B cell (primary cell): ENCODE data around the gene CPEB3. TPM values are rescaled to one million over a fixed set of nuclear protein-coding genes. Genes with fewer than 3 reads are reported as not detected.
A peak's percentile ranks its signal among the peaks of the same experiment; 100 is the strongest.

ENCODE experiments used
- ATAC-seq: fragments of 200-7000 bp; cut with Tn5 transposase; one replicate; pipeline ENCODE4 v1.10.0; 2021; ENCODE audit warnings: low read depth, mild to moderate bottlenecking, moderate number of reproducible peaks, moderate library complexity
- CTCF ChIA-PET: fragments of 350-600 bp; sonication (Branson Sonifier 250); formaldehyde crosslinking; loops from one replicate; lab custom pipeline; 2021; ENCODE audit warnings: antibody characterized with exemption, inconsistent platforms; lab: Charles Lee
- POLR2A ChIA-PET: fragments of 350-600 bp; sonication (Branson Sonifier 250); formaldehyde crosslinking; loops from one replicate; lab custom pipeline; 2021; ENCODE audit warnings: antibody characterized with exemption; lab: Charles Lee
- DNase-seq: peaks from one replicate; pipeline ENCODE4 v3.0.0; 2013
- H2AFZ ChIP-seq: 2 replicates; pipeline ENCODE4 v1.6.1; 2012; ENCODE audit warnings: mild to moderate bottlenecking, low read depth, low read length; ENCODE audit not compliant: insufficient read depth, poor library complexity, severe bottlenecking
- H3K27ac ChIP-seq, 2 donors: 1 replicate in 1 of 2; 2 replicates in 1 of 2; pipeline ENCODE4 v1.5.1; 2012 to 2013; ENCODE audit warnings: low read length in 2 of 2, mild to moderate bottlenecking in 2 of 2, moderate library complexity in 1 of 2
- H3K27me3 ChIP-seq, 4 experiments: fragments of 200-600 bp in 1 of 4; sonication (generic) in 1 of 4; replicated peaks in 1 of 4; 1 replicate in 2 of 4; 2 replicates in 2 of 4; pipeline versions ENCODE4 v1.6.1 to v1.7.0; 2013 to 2016; ENCODE audit warnings: low read length in 3 of 4, mild to moderate bottlenecking in 2 of 4, mixed read lengths in 1 of 4, moderate library complexity in 1 of 4; ENCODE audit not compliant: insufficient read depth in 4 of 4, control insufficient read depth in 3 of 4; ENCODE audit errors: control extremely low read depth in 1 of 4
- H3K36me3 ChIP-seq, 2 experiments: replicated peaks in 1 of 2; 1 replicate in 1 of 2; 2 replicates in 1 of 2; pipeline versions ENCODE4 v1.6.1 to v1.7.1; 2013; ENCODE audit warnings: low read length in 1 of 2; ENCODE audit not compliant: insufficient read depth in 2 of 2, control insufficient read depth in 1 of 2; ENCODE audit errors: control extremely low read depth in 1 of 2, extremely low read depth in 1 of 2
- H3K4me1 ChIP-seq, 2 donors: fragments of 200-600 bp in 1 of 2; sonication (generic) in 1 of 2; 1 replicate in 1 of 2; 2 replicates in 1 of 2; pipeline versions ENCODE4 v1.5.1 to v1.6.1; 2013 to 2017; ENCODE audit warnings: low read length in 2 of 2; ENCODE audit not compliant: control insufficient read depth in 2 of 2, insufficient read depth in 2 of 2
- H3K4me2 ChIP-seq: replicated peaks from 2 replicates; pipeline ENCODE3; 2012; ENCODE audit warnings: mild to moderate bottlenecking, low read depth, low read length; ENCODE audit not compliant: poor library complexity, severe bottlenecking
- H3K4me3 ChIP-seq, 5 experiments: fragments of 200-600 bp in 1 of 5; sonication (generic) in 1 of 5; 1 replicate in 3 of 5; 2 replicates in 2 of 5; pipeline versions ENCODE4 v1.5.1 to v1.7.0; 2011 to 2016; ENCODE audit warnings: low read length in 4 of 5, mild to moderate bottlenecking in 4 of 5, low read depth in 2 of 5, control low read depth in 1 of 5, moderate library complexity in 1 of 5; ENCODE audit not compliant: insufficient read depth in 1 of 5; ENCODE audit errors: control extremely low read depth in 1 of 5, extremely low read depth in 1 of 5
- H3K79me2 ChIP-seq: fragments of 200-600 bp; sonication (generic); one replicate; pipeline ENCODE4 v1.6.0; 2016; ENCODE audit warnings: low read length; ENCODE audit not compliant: control insufficient read depth, insufficient read depth
- H3K9ac ChIP-seq: fragments of 200-600 bp; sonication (generic); 2 replicates; pipeline ENCODE4 v1.6.1; 2017; ENCODE audit warnings: mild to moderate bottlenecking, low read length, moderate library complexity
- H3K9me3 ChIP-seq, 3 donors: one replicate each; pipeline versions ENCODE4 v1.6.1 to v1.7.1; 2013; ENCODE audit warnings: low read length in 2 of 3; ENCODE audit not compliant: control insufficient read depth in 2 of 3, insufficient read depth in 1 of 3; ENCODE audit errors: control extremely low read depth in 1 of 3
- H4K20me1 ChIP-seq: 2 replicates; pipeline ENCODE4 v1.6.0; 2012; ENCODE audit warnings: mild to moderate bottlenecking, low read length; ENCODE audit not compliant: insufficient read depth, control insufficient read depth, poor library complexity, severe bottlenecking
- H3K27ac Mint-ChIP-seq: one replicate; pipeline ENCODE4 v1.8.0; 2021; ENCODE audit warnings: mixed read lengths
- H3K27me3 Mint-ChIP-seq: one replicate; pipeline ENCODE4 v1.8.0; 2021; ENCODE audit warnings: mixed read lengths
- H3K4me1 Mint-ChIP-seq: one replicate; pipeline ENCODE4 v1.8.0; 2021; ENCODE audit warnings: mixed read lengths
- H3K4me3 Mint-ChIP-seq: one replicate; pipeline ENCODE4 v1.8.0; 2021; ENCODE audit warnings: mixed read lengths
- H3K9me3 Mint-ChIP-seq: one replicate; pipeline ENCODE4 v1.8.0; 2022; ENCODE audit warnings: mixed read lengths; ENCODE audit not compliant: insufficient read depth
- CTCF ChIP-seq: fragments of 200-600 bp; IDR thresholded peaks from one replicate; pipeline ENCODE4 v1.8.0; 2022; ENCODE audit warnings: antibody characterized with exemption, mild to moderate bottlenecking
- EZH2 ChIP-seq: IDR thresholded peaks from 2 replicates; pipeline ENCODE4 v1.6.1; 2012; ENCODE audit warnings: borderline replicate concordance, low read depth, mild to moderate bottlenecking, moderate library complexity, low read length; ENCODE audit not compliant: insufficient read depth, poor library complexity, severe bottlenecking
- WGBS: methylation state at CpG from one replicate; pipeline ENCODE4 v1.1.5; 2013; ENCODE audit warnings: missing lambda C conversion rate; ENCODE audit not compliant: insufficient coverage; 5-methylcytosine and 5-hydroxymethylcytosine counted together
- intact Hi-C: fragments of 100-400 bp; cut with micrococcal nuclease; formaldehyde crosslinking; loops from one replicate; pipeline ENCODE4 v1.10.0; 2022
- polyA plus RNA-seq: library from polyadenylated mRNA; depleted of rRNA; stranded (reverse); fragments of >200 nt; gene quantifications from 2 replicates; pipeline ENCODE4 v1.2.3, GENCODE V29; 2012
- total RNA-seq, 2 donors: library from RNA; stranded (reverse); fragments of 120-200 nt in 1 of 2; gene quantifications; 1 replicate in 1 of 2; 2 replicates in 1 of 2; pipeline versions ENCODE4 v1.2.3 to v1.2.4, GENCODE V29; 2013 to 2022

Gene CPEB3
- total and polyA plus RNA-seq, 2 donors (not counting 1 experiment from before 2014, with no cell fraction given): 1.6 to 6.7 TPM

- H3K27me3 Mint-ChIP-seq: no peaks in the 10 kb centered on the region
- no peak for ATAC-seq
- Histone ChIP-seq H2AFZ (peak overlapping the region; percentile 89), H3K9me3 (no peaks in the 10 kb centered on the region), H3K36me3 (no peaks in the 10 kb centered on the region), H3K4me1 (peaks cover 19 to 30% of the 10 kb centered on the region in 2 donors), H3K4me3 (peak overlapping the region; percentile 63 to 99 (median 91)), H3K79me2 (peaks cover 14% of the 10 kb centered on the region), H3K4me2 (peak overlapping the region; percentile 96), H3K9ac (peak overlapping the region; percentile 86), H3K27ac (peak overlapping the region; percentile 7 to 37), H4K20me1 (no peaks in the 10 kb centered on the region), H3K27me3 (no peaks in the 10 kb centered on the region)
- H3K27ac Mint-ChIP-seq: peak overlapping the region; percentile 71
- peak; percentile 26 for DNase-seq
- ChIA-PET CTCF (interaction anchor here (0.6 to 1.3 kb wide), 3 partner anchors 49 to 153 kb away, joined by 3 read pairs; partner anchors contain the start of genes CPEB3 and MARCHF5), POLR2A (no interaction called here)
- 18% methylated on average over 8 of the region's 9 CpGs for WGBS
- H3K4me1 Mint-ChIP-seq: peaks cover 45% of the 10 kb centered on the region
- no peak for TF ChIP-seq CTCF
- TF ChIP-seq EZH2: no peak
- H3K4me3 Mint-ChIP-seq: peak overlapping the region; percentile 96
- no peaks in the 10 kb centered on the region for H3K9me3 Mint-ChIP-seq
- intact Hi-C loops: loop anchor here (2.0 kb wide), 2 partner anchors 334 to 442 kb away; partner anchors contain the start of genes IDE and TNKS2
Measured at GRCh38 chr10:92241158-92241500, 49.7 kb downstream of the CPEB3 start.

GRCh38 chr10:92240289-92241157 lies 50.4 kb downstream of the CPEB3 start:
- H3K4me2 ChIP-seq: peak overlapping the region; percentile 96
- H2AFZ ChIP-seq: peak overlapping the region; percentile 89
- H3K9me3 Mint-ChIP-seq: no peaks in the 10 kb centered on the region
- H3K36me3 ChIP-seq: no peaks in the 10 kb centered on the region
- ChIA-PET POLR2A (no interaction called here), CTCF (interaction anchor here (0.6 to 1.1 kb wide), 3 partner anchors 49 to 152 kb away, joined by 3 read pairs; no protein-coding TSS in a partner anchor)
- H3K4me1 ChIP-seq: peaks cover 19 to 30% of the 10 kb centered on the region in 2 donors
- peaks cover 47% of the 10 kb centered on the region for H3K4me1 Mint-ChIP-seq
- peak overlapping the region; percentile 93 for H3K27ac Mint-ChIP-seq
- peaks cover 14% of the 10 kb centered on the region for H3K79me2 ChIP-seq
- peak overlapping the region; percentile 63 to 99 (median 91) for H3K4me3 ChIP-seq
- TF ChIP-seq EZH2 (no peak), CTCF (no peak)
- H3K27me3 Mint-ChIP-seq: no peaks in the 10 kb centered on the region
- peak; percentile 72 for ATAC-seq
- intact Hi-C loops: loop anchor here (1.0 to 2.0 kb wide), 5 partner anchors 51 to 442 kb away; partner anchors contain the start of genes CPEB3, IDE, MARCHF5 and TNKS2
- H3K9ac ChIP-seq: peak overlapping the region; percentile 86
- peak overlapping the region; percentile 7 to 37 for H3K27ac ChIP-seq
- WGBS: 0% methylated on average over 18 of the region's 28 CpGs
- H3K27me3 ChIP-seq: no peaks in the 10 kb centered on the region
- no peaks in the 10 kb centered on the region for H3K9me3 ChIP-seq
- H4K20me1 ChIP-seq: no peaks in the 10 kb centered on the region
- peak overlapping the region; percentile 96 for H3K4me3 Mint-ChIP-seq
- DNase-seq: peak; percentile 83
